ENCODE data around the gene EIF1AY. TPM values are rescaled to one million over a fixed set of nuclear protein-coding genes. Genes with fewer than 3 reads are reported as not detected.

The EIF1AY gene
- total and polyA plus RNA-seq, 4 donors = 26.2 TPM; not detected in 3

DNA sequence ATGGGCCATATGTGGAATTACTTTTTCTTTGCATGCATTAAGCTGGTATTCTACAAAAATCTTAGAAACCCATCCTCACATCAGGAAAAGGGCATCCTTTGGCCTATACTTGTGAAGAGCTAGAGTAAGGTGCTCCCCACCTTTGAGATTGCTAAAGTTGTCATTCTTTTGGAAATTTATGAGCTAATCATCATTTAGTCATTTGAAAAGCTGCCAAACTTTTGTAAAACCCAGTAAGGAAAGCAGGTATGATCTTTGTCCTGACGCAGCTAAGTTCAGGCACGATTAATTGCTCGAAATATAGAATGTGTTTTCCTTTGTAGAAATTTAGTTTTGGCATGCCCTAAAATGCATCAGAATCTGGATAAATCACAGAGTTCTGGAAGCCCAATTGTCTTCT is 2.6 kb downstream of the EIF1AY start:
- no peaks in the 10 kb centered on the region for H3K36me3 ChIP-seq (ENCODE audit: control insufficient read depth in 4 of 4, insufficient read depth in 4 of 4, low read length in 4 of 4)
- no peaks in the 10 kb centered on the region for H3K4me1 ChIP-seq (ENCODE audit: control insufficient read depth in 5 of 5, insufficient read depth in 5 of 5, low read length in 5 of 5)
- H3K27me3 ChIP-seq (ENCODE audit: control insufficient read depth in 3 of 3, insufficient read depth in 3 of 3, low read length in 2 of 3) = no peaks in the 10 kb centered on the region
- DNase-seq (no peak), ATAC-seq (ENCODE audit: insufficient read depth, low FRiP score) (no peak)
- H3K9me3 ChIP-seq (ENCODE audit: control insufficient read depth in 4 of 4, insufficient read depth in 3 of 4, low read length in 3 of 4) = no peaks in the 10 kb centered on the region
- no peak overlapping the region for H3K9ac ChIP-seq (ENCODE audit: insufficient read depth in 1 of 2, low read length in 2 of 2)
- TF ChIP-seq, protein P1, sequence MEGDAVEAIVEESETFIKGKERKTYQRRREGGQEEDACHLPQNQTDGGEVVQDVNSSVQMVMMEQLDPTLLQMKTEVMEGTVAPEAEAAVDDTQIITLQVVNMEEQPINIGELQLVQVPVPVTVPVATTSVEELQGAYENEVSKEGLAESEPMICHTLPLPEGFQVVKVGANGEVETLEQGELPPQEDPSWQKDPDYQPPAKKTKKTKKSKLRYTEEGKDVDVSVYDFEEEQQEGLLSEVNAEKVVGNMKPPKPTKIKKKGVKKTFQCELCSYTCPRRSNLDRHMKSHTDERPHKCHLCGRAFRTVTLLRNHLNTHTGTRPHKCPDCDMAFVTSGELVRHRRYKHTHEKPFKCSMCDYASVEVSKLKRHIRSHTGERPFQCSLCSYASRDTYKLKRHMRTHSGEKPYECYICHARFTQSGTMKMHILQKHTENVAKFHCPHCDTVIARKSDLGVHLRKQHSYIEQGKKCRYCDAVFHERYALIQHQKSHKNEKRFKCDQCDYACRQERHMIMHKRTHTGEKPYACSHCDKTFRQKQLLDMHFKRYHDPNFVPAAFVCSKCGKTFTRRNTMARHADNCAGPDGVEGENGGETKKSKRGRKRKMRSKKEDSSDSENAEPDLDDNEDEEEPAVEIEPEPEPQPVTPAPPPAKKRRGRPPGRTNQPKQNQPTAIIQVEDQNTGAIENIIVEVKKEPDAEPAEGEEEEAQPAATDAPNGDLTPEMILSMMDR (IDR thresholded peaks at IDR 0.05; ENCODE audit: control extremely low read depth, extremely low read depth) = no peak
- 89% methylated on average over 3 of the region's 3 CpGs; no CpG with 5 or more reads in 1 of the 2 donors for WGBS, 2 donors
- no peak overlapping the region for H3K27ac ChIP-seq (ENCODE audit: low read depth in 1 of 2, low read length in 1 of 2)
- no peak overlapping the region for H3K4me3 ChIP-seq

DNA sequence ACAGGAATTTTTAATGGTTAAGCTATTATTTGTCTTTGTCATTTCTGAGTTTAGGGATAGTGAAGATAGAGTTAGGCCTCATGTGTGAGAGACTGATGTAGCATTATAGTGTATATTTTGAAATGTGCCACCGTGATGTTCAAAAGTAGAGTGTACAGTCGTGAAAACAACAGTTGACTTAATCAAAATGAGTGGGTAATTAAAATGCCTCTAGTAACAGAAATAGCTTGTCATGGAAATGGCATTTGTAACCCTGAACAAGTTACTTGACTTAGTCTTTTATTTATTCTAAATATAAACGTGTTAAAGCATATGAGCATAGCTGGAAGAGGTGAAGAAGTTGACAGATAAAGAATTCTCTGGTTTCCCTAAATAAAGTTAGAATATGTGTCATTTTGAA is 6.1 kb downstream of the EIF1AY start:
- WGBS, 2 donors = 94% methylated on average over 3 of the region's 3 CpGs; no CpG with 5 or more reads in 1 of the 2 donors
- no peak overlapping the region for H3K4me3 ChIP-seq

DNA sequence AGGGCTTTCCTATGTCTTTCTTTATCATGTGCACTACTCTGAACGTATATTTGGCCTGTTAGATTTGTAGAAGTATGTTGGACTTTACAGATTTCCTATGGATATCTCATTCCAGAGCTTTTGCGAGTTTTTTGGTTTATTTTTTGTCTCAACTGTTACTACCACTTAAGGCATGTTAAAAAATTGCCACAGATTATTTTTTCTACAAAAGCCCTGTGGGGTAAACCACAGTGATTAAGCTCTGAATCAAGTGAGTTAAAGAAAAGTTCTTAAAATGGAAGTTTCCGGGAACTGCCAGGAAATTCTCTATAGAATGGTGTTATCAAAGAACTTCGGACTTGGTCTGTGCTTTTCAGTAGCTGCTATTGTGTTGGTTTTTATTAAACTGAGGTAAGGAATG is 10.6 kb downstream of the EIF1AY start:
- Histone ChIP-seq H3K27ac (ENCODE audit: low read depth in 1 of 2, low read length in 1 of 2) (no peak overlapping the region), H3K9ac (ENCODE audit: insufficient read depth in 1 of 2, low read length in 2 of 2) (no peak overlapping the region), H3K27me3 (ENCODE audit: control insufficient read depth in 3 of 3, insufficient read depth in 3 of 3, low read length in 2 of 3) (no peaks in the 10 kb centered on the region), H3K36me3 (ENCODE audit: control insufficient read depth in 4 of 4, insufficient read depth in 4 of 4, low read length in 4 of 4) (no peaks in the 10 kb centered on the region), H3K4me3 (no peak overlapping the region), H3K9me3 (ENCODE audit: control insufficient read depth in 4 of 4, insufficient read depth in 3 of 4, low read length in 3 of 4) (no peaks in the 10 kb centered on the region), H3K4me1 (ENCODE audit: control insufficient read depth in 5 of 5, insufficient read depth in 5 of 5, low read length in 5 of 5) (no peaks in the 10 kb centered on the region)
- no peak for ATAC-seq (ENCODE audit: insufficient read depth, low FRiP score)
- TF ChIP-seq, protein P1 (IDR thresholded peaks at IDR 0.05; ENCODE audit: control extremely low read depth, extremely low read depth) = no peak
- WGBS, 2 donors = 96% methylated on average over 4 of the region's 4 CpGs; no CpG with 5 or more reads in 1 of the 2 donors
- DNase-seq = no peak

More for the DNA sequence above, 6.1 kb downstream of the EIF1AY start:
- no peaks in the 10 kb centered on the region for H3K9me3 ChIP-seq (ENCODE audit: control insufficient read depth in 4 of 4, insufficient read depth in 3 of 4, low read length in 3 of 4)
- DNase-seq = no peak
- no peak overlapping the region for H3K27ac ChIP-seq (ENCODE audit: low read depth in 1 of 2, low read length in 1 of 2)
- TF ChIP-seq, protein P1 (IDR thresholded peaks at IDR 0.05; ENCODE audit: control extremely low read depth, extremely low read depth) = no peak
- no peak for ATAC-seq (ENCODE audit: insufficient read depth, low FRiP score)
- H3K9ac ChIP-seq (ENCODE audit: insufficient read depth in 1 of 2, low read length in 2 of 2) = no peak overlapping the region
- H3K36me3 ChIP-seq (ENCODE audit: control insufficient read depth in 4 of 4, insufficient read depth in 4 of 4, low read length in 4 of 4) = no peaks in the 10 kb centered on the region
- H3K27me3 ChIP-seq (ENCODE audit: control insufficient read depth in 3 of 3, insufficient read depth in 3 of 3, low read length in 2 of 3) = no peaks in the 10 kb centered on the region
- no peaks in the 10 kb centered on the region for H3K4me1 ChIP-seq (ENCODE audit: control insufficient read depth in 5 of 5, insufficient read depth in 5 of 5, low read length in 5 of 5)

Small RNA genes within 50 kb of the gene (small RNA-seq; reads per million reads assigned to genes)
- gene KDM5DP1 (ENCODE audit: low replicate concordance) = not detected

Other genes with a start within 250 kb of the EIF1AY start
- gene RPS4Y2, start 180.3 kb downstream of the EIF1AY start, total RNA-seq = not detected
- gene RPS4Y2, start 180.3 kb downstream of the EIF1AY start, polyA plus RNA-seq = not detected